NCI-H128 (cell line): ENCODE data around the gene PTPRM.

Experiments used
- DNase-seq: peaks from one replicate; lab custom pipeline; 2025; ENCODE audit not compliant: unreplicated experiment; lab: John Stamatoyannopoulos, UW

The PTPRM gene

GRCh38 chr18:7844418-7844817 is 277.3 kb downstream of the PTPRM start:
- no peak for DNase-seq

- DNase-seq = no peak
These were observed 279.2 kb downstream of the PTPRM start for GRCh38 chr18:7846335-7846734.

- DNase-seq = no peak
These were observed 280.4 kb downstream of the PTPRM start for GRCh38 chr18:7847357-7848053.

- DNase-seq = no peak
These were observed 280.9 kb downstream of the PTPRM start for GRCh38 chr18:7848054-7848412.

- DNase-seq = no peak
These were observed 283.3 kb downstream of the PTPRM start for GRCh38 chr18:7850446-7850845.

GRCh38 chr18:7855028-7855427 is 287.9 kb downstream of the PTPRM start:
- DNase-seq = no peak

- DNase-seq = no peak
These were observed 288.6 kb downstream of the PTPRM start for GRCh38 chr18:7855671-7856070.

- no peak for DNase-seq
These were observed 289.0 kb downstream of the PTPRM start for GRCh38 chr18:7856116-7856515.

- no peak for DNase-seq
These were observed 289.6 kb downstream of the PTPRM start for GRCh38 chr18:7856733-7857132.

GRCh38 chr18:7857562-7857961 is 290.4 kb downstream of the PTPRM start:
- no peak for DNase-seq

GRCh38 chr18:7859122-7859521 is 292.0 kb downstream of the PTPRM start:
- DNase-seq = no peak

- DNase-seq = no peak
These were observed 303.1 kb downstream of the PTPRM start for GRCh38 chr18:7870266-7870665.

GRCh38 chr18:7870855-7871254 is 303.7 kb downstream of the PTPRM start:
- no peak for DNase-seq

GRCh38 chr18:7871560-7872456 is 304.7 kb downstream of the PTPRM start:
- no peak for DNase-seq

GRCh38 chr18:7872569-7872968 is 305.5 kb downstream of the PTPRM start:
- DNase-seq = no peak

GRCh38 chr18:7873316-7873715 is 306.2 kb downstream of the PTPRM start:
- DNase-seq = no peak

- DNase-seq = no peak
These were observed 309.4 kb downstream of the PTPRM start for GRCh38 chr18:7876354-7877104.

- no peak for DNase-seq
These were observed 310.5 kb downstream of the PTPRM start for GRCh38 chr18:7877609-7878008.

- DNase-seq = no peak
These were observed 311.4 kb downstream of the PTPRM start for GRCh38 chr18:7878265-7879211.

- DNase-seq = no peak
These were observed 312.6 kb downstream of the PTPRM start for GRCh38 chr18:7879717-7880116.

- DNase-seq = no peak
These were observed 318.7 kb downstream of the PTPRM start for GRCh38 chr18:7885865-7886264.
